GM18520 (cell line): ENCODE results near the gene FYN.
A peak's percentile ranks its signal among the peaks of the same experiment; 100 is the strongest.
"Not testable (repeated sequence)": the region's sequence is repeated elsewhere in the genome, so short reads cannot be mapped to it uniquely, and the experiment has no call there.

Source experiments
- ATAC-seq: cut with Tn5 transposase; IDR thresholded peaks from one replicate; pipeline ENCODE4 v1.9.1; 2021; ENCODE audit not compliant: unreplicated experiment

FYN gene

GRCh38 chr6:111835398-111835797 lies 37.9 kb downstream of the FYN start:
- ATAC-seq = not testable (repeated sequence)

GRCh38 chr6:111834356-111834755 lies 38.9 kb downstream of the FYN start:
- ATAC-seq = no peak

GRCh38 chr6:111832833-111833418 lies 40.3 kb downstream of the FYN start:
- peak; percentile 29 for ATAC-seq

GRCh38 chr6:111831408-111831807 lies 41.8 kb downstream of the FYN start:
- no peak for ATAC-seq

- no peak for ATAC-seq
Observed at GRCh38 chr6:111829998-111830397, 43.3 kb downstream of the FYN start.

GRCh38 chr6:111829581-111829980 lies 43.7 kb downstream of the FYN start:
- no peak for ATAC-seq

- ATAC-seq = no peak
Observed at GRCh38 chr6:111828809-111829208, 44.4 kb downstream of the FYN start.

- no peak for ATAC-seq
Observed at GRCh38 chr6:111825439-111826086, 47.7 kb downstream of the FYN start.

GRCh38 chr6:111824608-111825337 lies 48.5 kb downstream of the FYN start:
- peak; percentile 88 for ATAC-seq

- no peak for ATAC-seq
Observed at GRCh38 chr6:111823831-111824607, 49.2 kb downstream of the FYN start.

GRCh38 chr6:111823012-111823411 lies 50.2 kb downstream of the FYN start:
- ATAC-seq = no peak

GRCh38 chr6:111819458-111819857 lies 53.8 kb downstream of the FYN start:
- ATAC-seq = no peak

- no peak for ATAC-seq
Observed at GRCh38 chr6:111818539-111819226, 54.6 kb downstream of the FYN start.

- ATAC-seq = no peak
Observed at GRCh38 chr6:111817451-111818120, 55.7 kb downstream of the FYN start.

GRCh38 chr6:111813677-111814310 lies 59.5 kb downstream of the FYN start:
- ATAC-seq = no peak

- no peak for ATAC-seq
Observed at GRCh38 chr6:111813237-111813636, 60.0 kb downstream of the FYN start.

- no peak for ATAC-seq
Observed at GRCh38 chr6:111812060-111813038, 60.9 kb downstream of the FYN start.

- ATAC-seq = no peak
Observed at GRCh38 chr6:111810294-111811131, 62.7 kb downstream of the FYN start.
